ENCODE data around the gene BNIP3. TPM values are rescaled to one million over a fixed set of nuclear protein-coding genes. Genes with fewer than 3 reads are reported as not detected.

BNIP3 gene
- total and polyA plus RNA-seq, 2 of the 13 experiments (the other 11 are each of a cell fraction or from before 2014, with no cell fraction given): 73.7 to 223 TPM

DNA sequence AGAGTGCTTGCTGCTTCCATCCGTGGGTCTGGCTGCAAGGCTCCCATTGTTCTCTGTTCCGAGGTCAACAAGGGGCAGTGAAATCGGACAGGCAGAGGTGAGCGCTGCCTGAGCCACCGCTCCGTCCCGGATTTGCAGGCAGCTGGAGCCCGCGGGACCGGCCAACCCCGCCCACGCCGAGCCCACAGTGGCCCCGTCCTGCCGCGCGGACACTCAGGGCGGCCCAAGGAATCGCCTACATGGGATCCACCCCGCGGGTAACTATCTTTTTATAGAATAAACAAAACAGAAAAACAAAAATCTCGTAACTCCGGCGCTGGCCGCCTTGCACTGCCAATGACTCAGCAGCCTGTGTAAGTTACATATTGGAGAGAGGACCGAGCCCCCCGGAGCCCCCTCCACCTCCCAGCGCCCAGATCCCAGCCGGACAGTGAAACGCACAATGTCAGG, 1.9 kb downstream of the BNIP3 start (continued):
- TF ChIP-seq, protein P1, sequence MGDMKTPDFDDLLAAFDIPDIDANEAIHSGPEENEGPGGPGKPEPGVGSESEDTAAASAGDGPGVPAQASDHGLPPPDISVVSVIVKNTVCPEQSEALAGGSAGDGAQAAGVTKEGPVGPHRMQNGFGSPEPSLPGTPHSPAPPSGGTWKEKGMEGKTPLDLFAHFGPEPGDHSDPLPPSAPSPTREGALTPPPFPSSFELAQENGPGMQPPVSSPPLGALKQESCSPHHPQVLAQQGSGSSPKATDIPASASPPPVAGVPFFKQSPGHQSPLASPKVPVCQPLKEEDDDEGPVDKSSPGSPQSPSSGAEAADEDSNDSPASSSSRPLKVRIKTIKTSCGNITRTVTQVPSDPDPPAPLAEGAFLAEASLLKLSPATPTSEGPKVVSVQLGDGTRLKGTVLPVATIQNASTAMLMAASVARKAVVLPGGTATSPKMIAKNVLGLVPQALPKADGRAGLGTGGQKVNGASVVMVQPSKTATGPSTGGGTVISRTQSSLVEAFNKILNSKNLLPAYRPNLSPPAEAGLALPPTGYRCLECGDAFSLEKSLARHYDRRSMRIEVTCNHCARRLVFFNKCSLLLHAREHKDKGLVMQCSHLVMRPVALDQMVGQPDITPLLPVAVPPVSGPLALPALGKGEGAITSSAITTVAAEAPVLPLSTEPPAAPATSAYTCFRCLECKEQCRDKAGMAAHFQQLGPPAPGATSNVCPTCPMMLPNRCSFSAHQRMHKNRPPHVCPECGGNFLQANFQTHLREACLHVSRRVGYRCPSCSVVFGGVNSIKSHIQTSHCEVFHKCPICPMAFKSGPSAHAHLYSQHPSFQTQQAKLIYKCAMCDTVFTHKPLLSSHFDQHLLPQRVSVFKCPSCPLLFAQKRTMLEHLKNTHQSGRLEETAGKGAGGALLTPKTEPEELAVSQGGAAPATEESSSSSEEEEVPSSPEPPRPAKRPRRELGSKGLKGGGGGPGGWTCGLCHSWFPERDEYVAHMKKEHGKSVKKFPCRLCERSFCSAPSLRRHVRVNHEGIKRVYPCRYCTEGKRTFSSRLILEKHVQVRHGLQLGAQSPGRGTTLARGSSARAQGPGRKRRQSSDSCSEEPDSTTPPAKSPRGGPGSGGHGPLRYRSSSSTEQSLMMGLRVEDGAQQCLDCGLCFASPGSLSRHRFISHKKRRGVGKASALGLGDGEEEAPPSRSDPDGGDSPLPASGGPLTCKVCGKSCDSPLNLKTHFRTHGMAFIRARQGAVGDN (CRISPR knock-in tag; IDR thresholded peaks at IDR 0.05): peak; percentile 48; the same call in 1 of the 2 replicates
- TF ChIP-seq RFX1 (IDR thresholded peaks at IDR 0.05) (no peak), ZNF589 (CRISPR knock-in tag; conservative IDR thresholded peaks at IDR 0.05) (no peak), IKZF1 (IDR thresholded peaks at IDR 0.05) (no peak), ELF3 (CRISPR knock-in tag; IDR thresholded peaks at IDR 0.05) (no peak), MAZ (IDR thresholded peaks at IDR 0.05; ENCODE audit: borderline replicate concordance, low read depth, low read length) (no peak), MAZ (CRISPR knock-in tag; IDR thresholded peaks at IDR 0.05; ENCODE audit: low read depth) (0 out of 2 replicates have a peak, but pooled peaks have one; percentile 0), AGO2 (optimal IDR thresholded peaks at IDR 0.05; ENCODE audit: low read depth, low read length) (peak; percentile 80), ONECUT2 (CRISPR knock-in tag; IDR thresholded peaks at IDR 0.05) (no peak), ZNF17 (CRISPR knock-in tag; IDR thresholded peaks at IDR 0.05) (no peak), FOXO1 (CRISPR knock-in tag; IDR thresholded peaks at IDR 0.05) (0 out of 2 replicates have a peak, but pooled peaks have one; percentile 17), KLF13 (CRISPR knock-in tag; IDR thresholded peaks at IDR 0.05) (no peak), KDM5B (CRISPR knock-in tag; IDR thresholded peaks at IDR 0.05; ENCODE audit: borderline replicate concordance) (peak; percentile 39; the same call in 1 of the 2 replicates), NFYB (CRISPR knock-in tag; IDR thresholded peaks at IDR 0.05) (no peak), ZSCAN30 (CRISPR knock-in tag; IDR thresholded peaks at IDR 0.05) (no peak), ZNF235 (CRISPR knock-in tag; IDR thresholded peaks at IDR 0.05; ENCODE audit: borderline replicate concordance) (no peak), SAP130 (CRISPR knock-in tag; IDR thresholded peaks at IDR 0.05; ENCODE audit: low read depth) (peak; percentile 50; the same call in 1 of the 2 replicates), ZNF326 (CRISPR knock-in tag; IDR thresholded peaks at IDR 0.05; ENCODE audit: borderline replicate concordance) (no peak)
- TF ChIP-seq, protein P2, sequence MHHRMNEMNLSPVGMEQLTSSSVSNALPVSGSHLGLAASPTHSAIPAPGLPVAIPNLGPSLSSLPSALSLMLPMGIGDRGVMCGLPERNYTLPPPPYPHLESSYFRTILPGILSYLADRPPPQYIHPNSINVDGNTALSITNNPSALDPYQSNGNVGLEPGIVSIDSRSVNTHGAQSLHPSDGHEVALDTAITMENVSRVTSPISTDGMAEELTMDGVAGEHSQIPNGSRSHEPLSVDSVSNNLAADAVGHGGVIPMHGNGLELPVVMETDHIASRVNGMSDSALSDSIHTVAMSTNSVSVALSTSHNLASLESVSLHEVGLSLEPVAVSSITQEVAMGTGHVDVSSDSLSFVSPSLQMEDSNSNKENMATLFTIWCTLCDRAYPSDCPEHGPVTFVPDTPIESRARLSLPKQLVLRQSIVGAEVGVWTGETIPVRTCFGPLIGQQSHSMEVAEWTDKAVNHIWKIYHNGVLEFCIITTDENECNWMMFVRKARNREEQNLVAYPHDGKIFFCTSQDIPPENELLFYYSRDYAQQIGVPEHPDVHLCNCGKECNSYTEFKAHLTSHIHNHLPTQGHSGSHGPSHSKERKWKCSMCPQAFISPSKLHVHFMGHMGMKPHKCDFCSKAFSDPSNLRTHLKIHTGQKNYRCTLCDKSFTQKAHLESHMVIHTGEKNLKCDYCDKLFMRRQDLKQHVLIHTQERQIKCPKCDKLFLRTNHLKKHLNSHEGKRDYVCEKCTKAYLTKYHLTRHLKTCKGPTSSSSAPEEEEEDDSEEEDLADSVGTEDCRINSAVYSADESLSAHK (CRISPR knock-in tag; IDR thresholded peaks at IDR 0.05; ENCODE audit: borderline replicate concordance): no peak
- TF ChIP-seq, protein P3, sequence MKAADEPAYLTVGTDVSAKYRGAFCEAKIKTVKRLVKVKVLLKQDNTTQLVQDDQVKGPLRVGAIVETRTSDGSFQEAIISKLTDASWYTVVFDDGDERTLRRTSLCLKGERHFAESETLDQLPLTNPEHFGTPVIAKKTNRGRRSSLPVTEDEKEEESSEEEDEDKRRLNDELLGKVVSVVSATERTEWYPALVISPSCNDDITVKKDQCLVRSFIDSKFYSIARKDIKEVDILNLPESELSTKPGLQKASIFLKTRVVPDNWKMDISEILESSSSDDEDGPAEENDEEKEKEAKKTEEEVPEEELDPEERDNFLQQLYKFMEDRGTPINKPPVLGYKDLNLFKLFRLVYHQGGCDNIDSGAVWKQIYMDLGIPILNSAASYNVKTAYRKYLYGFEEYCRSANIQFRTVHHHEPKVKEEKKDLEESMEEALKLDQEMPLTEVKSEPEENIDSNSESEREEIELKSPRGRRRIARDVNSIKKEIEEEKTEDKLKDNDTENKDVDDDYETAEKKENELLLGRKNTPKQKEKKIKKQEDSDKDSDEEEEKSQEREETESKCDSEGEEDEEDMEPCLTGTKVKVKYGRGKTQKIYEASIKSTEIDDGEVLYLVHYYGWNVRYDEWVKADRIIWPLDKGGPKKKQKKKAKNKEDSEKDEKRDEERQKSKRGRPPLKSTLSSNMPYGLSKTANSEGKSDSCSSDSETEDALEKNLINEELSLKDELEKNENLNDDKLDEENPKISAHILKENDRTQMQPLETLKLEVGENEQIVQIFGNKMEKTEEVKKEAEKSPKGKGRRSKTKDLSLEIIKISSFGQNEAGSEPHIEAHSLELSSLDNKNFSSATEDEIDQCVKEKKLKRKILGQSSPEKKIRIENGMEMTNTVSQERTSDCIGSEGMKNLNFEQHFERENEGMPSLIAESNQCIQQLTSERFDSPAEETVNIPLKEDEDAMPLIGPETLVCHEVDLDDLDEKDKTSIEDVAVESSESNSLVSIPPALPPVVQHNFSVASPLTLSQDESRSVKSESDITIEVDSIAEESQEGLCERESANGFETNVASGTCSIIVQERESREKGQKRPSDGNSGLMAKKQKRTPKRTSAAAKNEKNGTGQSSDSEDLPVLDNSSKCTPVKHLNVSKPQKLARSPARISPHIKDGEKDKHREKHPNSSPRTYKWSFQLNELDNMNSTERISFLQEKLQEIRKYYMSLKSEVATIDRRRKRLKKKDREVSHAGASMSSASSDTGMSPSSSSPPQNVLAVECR (CRISPR knock-in tag; IDR thresholded peaks at IDR 0.05; ENCODE audit: borderline replicate concordance): no peak; the same call in 1 of the 2 replicates

Measured in HepG2 (cell line).